Coronary artery (tissue), 2 donors: ENCODE results near the gene TNNT3.
A peak's percentile ranks its signal among the peaks of the same experiment; 100 is the strongest.
"Not testable (repeated sequence)": the region's sequence is repeated elsewhere in the genome, so short reads cannot be mapped to it uniquely, and the experiment has no call there.

Source experiments
- DNase-seq: peaks from one replicate; pipeline ENCODE4 v3.0.0-alpha.2; 2017; ENCODE audit warnings: low spot score
- H3K27ac ChIP-seq, 2 donors: fragments of 200-600 bp; sonication (generic); one replicate each; pipeline ENCODE4 v1.5.1; 2016 to 2019
- H3K4me3 ChIP-seq: fragments of 200-600 bp; sonication (generic); 2 replicates; pipeline ENCODE4 v1.5.1; 2016; ENCODE audit warnings: mild to moderate bottlenecking, moderate library complexity
- TF ChIP-seq, protein P1 (sequence below): fragments of 200-600 bp; sonication (generic); IDR thresholded peaks from one replicate; pipeline ENCODE4 v1.5.1; 2019; ENCODE audit warnings: antibody characterized with exemption

Gene TNNT3

GRCh38 chr11:1884303-1884700, 35.2 kb upstream of the TNNT3 start:
- peak; percentile 45 for DNase-seq
- TF ChIP-seq, protein P1, sequence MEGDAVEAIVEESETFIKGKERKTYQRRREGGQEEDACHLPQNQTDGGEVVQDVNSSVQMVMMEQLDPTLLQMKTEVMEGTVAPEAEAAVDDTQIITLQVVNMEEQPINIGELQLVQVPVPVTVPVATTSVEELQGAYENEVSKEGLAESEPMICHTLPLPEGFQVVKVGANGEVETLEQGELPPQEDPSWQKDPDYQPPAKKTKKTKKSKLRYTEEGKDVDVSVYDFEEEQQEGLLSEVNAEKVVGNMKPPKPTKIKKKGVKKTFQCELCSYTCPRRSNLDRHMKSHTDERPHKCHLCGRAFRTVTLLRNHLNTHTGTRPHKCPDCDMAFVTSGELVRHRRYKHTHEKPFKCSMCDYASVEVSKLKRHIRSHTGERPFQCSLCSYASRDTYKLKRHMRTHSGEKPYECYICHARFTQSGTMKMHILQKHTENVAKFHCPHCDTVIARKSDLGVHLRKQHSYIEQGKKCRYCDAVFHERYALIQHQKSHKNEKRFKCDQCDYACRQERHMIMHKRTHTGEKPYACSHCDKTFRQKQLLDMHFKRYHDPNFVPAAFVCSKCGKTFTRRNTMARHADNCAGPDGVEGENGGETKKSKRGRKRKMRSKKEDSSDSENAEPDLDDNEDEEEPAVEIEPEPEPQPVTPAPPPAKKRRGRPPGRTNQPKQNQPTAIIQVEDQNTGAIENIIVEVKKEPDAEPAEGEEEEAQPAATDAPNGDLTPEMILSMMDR: no peak
- no peak overlapping the region for H3K27ac ChIP-seq
- no peak overlapping the region for H3K4me3 ChIP-seq

DNA sequence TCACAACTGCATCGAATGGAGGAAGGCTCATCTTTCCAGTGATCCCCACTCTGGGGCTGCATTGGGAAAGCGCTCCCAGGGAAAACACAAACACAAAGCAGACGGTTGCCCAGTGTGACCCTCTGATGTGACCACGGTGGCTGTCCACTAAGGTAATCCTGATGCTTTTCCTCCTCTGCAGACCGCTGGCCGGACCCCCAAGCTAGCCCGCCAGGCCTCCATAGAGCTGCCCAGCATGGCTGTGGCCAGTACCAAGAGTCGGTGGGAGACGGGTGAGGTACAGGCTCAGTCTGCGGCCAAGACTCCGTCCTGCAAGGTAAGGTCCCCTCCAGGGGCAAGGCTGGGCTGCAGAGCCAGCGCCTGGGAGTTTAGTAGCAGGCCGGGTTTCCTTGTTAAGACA, 33.0 kb upstream of the TNNT3 start:
- not testable (repeated sequence) for H3K27ac ChIP-seq, DNase-seq

DNA sequence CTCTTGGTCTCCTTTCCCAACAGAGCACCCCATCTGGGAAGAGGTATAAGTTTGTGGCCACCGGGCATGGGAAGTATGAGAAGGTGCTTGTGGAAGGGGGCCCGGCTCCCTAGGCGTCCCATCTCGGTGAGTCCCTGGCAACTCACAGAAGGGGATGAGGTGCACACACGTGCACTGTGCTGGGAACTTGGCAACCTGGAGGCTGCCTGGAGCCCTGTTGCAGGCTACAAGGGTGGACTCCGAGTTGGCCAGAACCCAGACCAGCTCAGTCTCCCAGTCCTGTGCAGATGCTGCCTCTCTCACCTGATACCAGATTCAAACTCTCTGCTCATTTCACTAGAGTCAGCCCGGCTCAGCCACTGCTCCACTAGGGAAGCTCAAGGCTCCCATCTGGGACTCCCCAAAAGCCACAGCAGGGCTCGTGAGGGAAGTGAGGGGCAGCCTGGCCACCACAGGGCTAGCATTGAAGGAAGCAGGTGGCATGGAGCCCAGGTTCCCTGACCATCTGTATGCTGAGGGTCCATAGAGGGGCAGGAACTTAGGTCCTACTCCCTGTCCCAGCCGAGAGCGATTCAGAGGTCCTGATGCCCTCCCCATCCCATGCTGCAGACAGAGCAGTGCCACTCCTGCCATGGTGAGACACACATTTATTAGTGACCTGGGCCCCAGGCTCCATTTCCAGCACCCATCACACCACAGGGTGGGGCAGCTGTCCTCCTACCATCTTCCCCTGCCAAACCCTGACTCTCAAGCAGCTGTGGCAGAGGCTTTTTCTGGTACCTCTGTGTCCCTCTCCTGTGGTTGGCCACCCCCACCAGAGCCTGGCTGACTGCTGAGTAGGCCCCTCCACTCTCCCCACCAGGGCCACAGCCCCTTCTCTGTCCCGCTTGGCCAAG, 31.8 kb upstream of the TNNT3 start:
- peak overlapping the region in 1 of 2 donors; percentile 48 for H3K27ac ChIP-seq
- DNase-seq: no peak
- no peak overlapping the region for H3K4me3 ChIP-seq
- TF ChIP-seq, protein P1: no peak

More for the DNA sequence above, 33.0 kb upstream of the TNNT3 start:
- H3K4me3 ChIP-seq: not testable (repeated sequence)

GRCh38 chr11:1888347-1888753, 31.2 kb upstream of the TNNT3 start:
- peak overlapping the region in 1 of 2 donors; percentile 48 for H3K27ac ChIP-seq
- TF ChIP-seq, protein P1: no peak
- DNase-seq: no peak
- H3K4me3 ChIP-seq: no peak overlapping the region

- TF ChIP-seq, protein P1: no peak
- DNase-seq: no peak
- no peak overlapping the region for H3K4me3 ChIP-seq
- no peak overlapping the region for H3K27ac ChIP-seq
Observed at GRCh38 chr11:1888811-1889210, 30.7 kb upstream of the TNNT3 start.

DNA sequence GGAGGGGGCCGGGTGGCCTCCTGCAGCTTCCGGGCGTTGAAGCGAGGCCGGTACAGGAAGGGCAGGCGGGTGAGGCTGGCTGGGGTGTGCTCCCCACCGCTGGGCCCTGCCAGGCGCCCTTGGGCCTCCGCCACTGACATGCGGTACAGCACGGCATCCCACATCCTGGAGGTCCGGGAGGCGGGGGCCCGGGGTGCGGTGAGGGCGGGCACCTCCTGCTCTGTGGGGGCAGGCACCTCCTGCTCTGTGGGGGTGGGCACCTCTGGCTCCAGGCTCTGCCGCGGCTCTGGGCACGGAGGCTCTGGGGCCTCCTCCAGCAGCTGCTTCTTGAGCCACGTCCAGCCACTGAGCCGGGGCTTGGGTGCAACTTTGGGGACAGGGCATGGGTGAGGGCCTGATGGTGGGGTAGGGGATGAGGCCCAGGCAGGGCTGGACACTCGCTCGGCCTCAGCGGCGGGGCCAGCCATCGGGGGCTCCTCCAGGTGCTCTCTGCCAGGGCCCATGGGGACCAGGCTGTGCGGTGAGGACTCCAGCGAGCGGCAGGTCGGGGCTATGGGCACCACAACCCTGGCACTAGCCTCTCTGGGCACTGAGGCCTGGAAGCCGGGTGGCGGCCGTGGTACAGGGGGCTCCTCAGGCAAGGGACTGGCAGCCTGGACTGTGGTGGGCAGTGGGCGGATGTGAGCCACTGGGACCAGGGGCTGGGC, 30.1 kb upstream of the TNNT3 start:
- TF ChIP-seq, protein P1: no peak
- no peak overlapping the region for H3K27ac ChIP-seq
- no peak overlapping the region for H3K4me3 ChIP-seq
- DNase-seq: no peak

DNA sequence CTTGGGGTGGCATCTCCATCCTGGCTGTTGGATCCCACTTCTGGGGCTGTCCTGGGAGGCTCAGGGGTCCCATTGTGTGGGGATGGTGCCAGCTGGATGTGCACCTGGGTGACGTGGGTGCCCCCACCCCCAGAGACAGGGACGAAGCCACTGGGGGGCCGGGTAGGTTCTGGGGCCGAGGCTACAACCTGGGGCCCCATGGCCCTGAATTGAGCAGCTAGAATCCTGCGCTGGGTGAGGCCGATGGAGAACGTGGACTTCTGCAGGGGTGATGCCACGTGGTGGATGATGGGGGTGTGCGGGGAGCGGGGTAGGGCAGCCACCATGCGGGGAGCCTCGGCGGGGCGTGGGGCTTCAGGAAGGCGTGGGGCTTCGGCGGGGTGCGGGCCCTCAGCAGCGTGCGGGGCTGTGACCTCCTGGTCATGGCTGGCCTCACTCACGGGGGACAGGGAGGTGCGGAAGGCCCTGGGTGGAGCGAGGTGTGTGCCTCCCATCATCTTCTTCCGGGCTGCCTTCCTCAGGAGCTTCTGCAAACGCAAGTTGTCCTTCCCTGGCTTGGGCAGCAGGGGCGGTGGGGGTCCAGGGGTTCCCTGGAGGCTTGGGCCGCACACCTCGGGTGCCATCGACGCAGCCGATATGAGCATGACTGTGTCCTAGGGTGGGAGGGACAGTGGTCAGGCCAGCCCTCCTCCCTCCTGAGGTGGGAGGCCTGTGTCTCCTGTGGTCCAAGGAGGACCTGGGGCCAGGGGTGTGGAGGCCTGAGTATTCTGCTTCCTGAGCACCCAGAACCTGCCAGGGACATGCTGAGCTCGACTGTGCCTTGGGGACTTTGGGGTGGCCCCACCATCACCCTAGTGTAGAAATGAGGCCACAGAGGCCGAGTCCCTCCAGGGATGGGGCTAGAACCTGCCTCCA, 29.3 kb upstream of the TNNT3 start:
- Histone ChIP-seq H3K27ac (no peak overlapping the region), H3K4me3 (no peak overlapping the region)
- no peak for DNase-seq
- TF ChIP-seq, protein P1: no peak
